ENCODE results near the gene SLCO2B1.

SLCO2B1 gene

GRCh38 chr11:75162954-75163353, 12.0 kb downstream of the SLCO2B1 start:
- no peak for DNase-seq

- no peak for DNase-seq
These were observed 13.3 kb downstream of the SLCO2B1 start for GRCh38 chr11:75163921-75164849.

DNA sequence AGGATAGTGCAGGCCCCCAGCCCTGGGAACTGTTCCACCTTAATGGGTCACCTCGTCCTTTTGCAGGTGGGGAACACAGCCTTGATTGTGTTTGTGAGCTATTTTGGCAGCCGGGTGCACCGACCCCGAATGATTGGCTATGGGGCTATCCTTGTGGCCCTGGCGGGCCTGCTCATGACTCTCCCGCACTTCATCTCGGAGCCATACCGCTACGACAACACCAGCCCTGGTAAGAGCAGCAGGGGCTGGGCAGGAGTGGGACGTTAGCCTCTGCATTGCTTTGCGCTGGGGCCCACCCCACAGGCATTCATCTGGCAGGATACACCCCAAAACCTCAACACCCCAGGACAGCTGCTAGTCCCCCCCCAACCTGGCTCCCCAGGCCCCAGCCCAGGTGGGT, 14.8 kb downstream of the SLCO2B1 start:
- no peak for DNase-seq

- DNase-seq: no peak
These were observed 15.9 kb downstream of the SLCO2B1 start for GRCh38 chr11:75166791-75167190.

GRCh38 chr11:75167617-75168016, 16.7 kb downstream of the SLCO2B1 start:
- no peak for DNase-seq

GRCh38 chr11:75169101-75169885, 18.4 kb downstream of the SLCO2B1 start:
- DNase-seq: no peak

DNA sequence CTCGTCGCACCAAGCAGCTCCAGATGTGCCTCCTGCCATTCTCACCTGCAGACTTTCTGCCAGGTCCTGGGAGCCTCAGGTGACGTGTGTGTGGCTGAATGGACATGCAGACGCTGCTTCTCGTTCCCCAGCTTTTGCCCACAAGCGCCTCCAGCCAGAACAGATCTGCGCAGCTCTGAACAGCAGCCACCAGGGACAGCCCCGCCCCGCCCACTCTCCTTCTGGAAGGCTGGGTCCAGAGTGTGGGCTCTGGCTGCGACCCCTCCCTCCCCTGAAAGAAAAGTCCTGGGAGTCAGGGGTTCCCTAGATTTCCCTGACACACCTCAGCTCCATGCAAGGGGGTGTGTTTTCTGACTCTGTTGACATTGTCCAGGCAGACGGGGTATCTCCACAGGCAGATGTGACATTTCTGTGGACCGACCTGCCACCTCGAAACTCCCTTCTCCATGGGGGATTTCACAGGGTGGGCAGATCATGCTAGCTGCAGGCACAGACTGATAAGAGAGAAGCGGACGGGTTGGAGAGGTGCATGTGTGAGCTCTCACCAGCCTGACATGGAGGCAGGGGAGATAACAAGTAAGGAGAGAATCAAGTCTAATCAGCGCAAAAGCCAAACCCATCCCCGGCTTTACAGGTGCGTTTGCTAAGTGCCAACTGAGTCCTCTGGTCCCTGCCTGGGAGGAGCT, 19.8 kb downstream of the SLCO2B1 start:
- DNase-seq: no peak

DNA sequence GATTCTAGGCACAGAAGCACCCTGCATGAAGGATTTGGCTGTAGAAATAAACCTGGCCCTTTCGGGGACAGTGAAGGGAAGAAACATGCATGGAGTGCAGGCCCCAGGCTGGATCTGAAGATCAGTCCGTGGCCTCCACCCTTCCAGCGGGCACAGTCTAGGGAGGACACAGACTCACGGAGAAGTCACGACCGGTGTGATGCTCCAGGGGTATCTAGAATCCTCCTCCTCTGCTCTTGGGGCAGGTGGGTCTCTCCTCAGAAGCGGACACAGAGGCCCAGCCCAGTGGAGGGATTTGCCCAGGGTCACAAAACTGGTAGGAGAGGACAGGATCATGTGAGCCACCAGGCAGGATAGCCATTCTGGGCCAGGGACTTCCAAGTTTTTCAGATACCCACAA, 22.4 kb downstream of the SLCO2B1 start:
- no peak for DNase-seq

- peak; percentile 62 for DNase-seq
These were observed 24.0 kb downstream of the SLCO2B1 start for GRCh38 chr11:75174781-75175370.

DNA sequence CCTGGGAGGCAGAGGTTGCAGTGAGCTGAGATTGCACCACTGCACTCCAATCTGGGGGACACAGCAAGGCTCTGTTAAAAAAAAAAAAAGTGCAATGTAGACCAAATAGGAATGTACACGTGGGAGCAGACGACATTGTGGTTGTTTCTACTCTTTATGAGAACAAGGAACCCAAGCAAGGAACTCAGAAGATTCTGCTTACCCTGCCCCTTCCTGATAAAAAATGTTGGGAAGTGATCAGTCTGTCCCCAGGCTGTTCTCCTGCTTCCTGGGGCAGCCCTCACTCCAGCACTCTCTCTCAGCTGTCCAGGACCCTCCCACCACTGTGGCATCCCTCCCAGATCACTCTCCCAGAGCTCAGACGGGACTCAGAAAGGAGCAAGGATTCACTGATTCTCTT, 31.8 kb downstream of the SLCO2B1 start:
- no peak for DNase-seq

- DNase-seq: no peak
These were observed 33.1 kb downstream of the SLCO2B1 start for GRCh38 chr11:75184051-75184450.

- DNase-seq: no peak
These were observed 34.0 kb downstream of the SLCO2B1 start for GRCh38 chr11:75184757-75185425.

- no peak for DNase-seq
These were observed 35.0 kb downstream of the SLCO2B1 start for GRCh38 chr11:75185866-75186265.

- no peak for DNase-seq
These were observed 36.1 kb downstream of the SLCO2B1 start for GRCh38 chr11:75186999-75187398.

DNA sequence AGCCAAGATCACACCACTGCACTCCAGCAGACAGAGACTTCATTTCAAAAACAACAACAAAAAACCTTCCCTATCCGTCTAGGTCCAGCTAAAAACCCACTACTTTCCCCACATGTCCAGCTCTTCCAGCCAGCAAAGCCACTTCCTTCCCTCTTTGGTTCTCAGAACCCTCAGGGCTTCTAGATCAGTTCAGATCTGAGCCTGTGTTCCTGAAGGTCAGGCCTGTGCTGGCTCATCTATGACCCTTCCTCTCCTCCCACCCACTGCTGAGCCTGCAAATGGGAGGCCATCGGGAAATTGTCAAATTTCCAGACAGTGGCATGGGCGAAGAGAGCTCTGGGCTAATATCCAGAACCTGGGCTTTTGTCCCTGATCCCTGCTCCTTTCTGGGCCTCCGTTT, 37.8 kb downstream of the SLCO2B1 start:
- DNase-seq: no peak

DNA sequence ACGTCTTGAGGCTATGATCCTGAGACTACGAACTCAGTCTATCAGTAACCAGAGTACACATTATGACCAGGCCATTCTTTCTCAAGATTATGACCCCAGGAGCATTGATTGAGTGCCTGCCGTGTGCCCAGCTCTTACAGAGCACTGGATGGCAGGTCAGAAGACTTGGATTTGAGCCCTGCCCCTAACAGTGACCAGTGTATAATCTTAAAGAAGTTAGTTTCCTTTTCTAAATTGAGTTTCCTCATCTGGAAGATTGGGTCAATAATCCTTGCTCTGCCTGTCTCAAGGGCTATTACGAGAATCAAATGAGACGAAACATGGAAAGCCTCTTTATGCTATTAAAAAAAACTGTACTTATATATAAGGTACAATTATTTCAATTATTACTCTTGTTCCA, 38.2 kb downstream of the SLCO2B1 start:
- DNase-seq: no peak

DNA sequence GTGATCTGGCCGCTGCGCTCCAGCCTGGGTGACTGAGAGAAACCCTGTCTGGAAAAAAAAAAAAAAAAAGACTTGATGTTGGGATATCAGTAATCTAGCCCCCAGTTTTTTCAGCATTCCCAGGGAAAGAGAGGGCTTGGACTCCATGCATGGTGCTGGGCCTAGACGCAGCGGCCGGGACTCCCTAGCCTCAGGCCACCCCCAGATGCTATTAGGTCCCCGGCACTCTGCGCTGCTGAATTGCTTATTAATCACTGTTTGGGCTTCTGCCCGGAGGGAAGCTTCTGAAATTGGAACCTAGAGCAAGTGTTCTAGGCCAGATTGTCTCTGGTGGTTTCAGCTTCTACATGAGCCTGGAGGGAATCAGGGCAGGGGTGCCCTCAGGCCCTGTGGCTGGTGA, 39.0 kb downstream of the SLCO2B1 start:
- no peak for DNase-seq

GRCh38 chr11:75190652-75191329, 39.9 kb downstream of the SLCO2B1 start:
- DNase-seq: no peak

- DNase-seq: no peak
These were observed 40.4 kb downstream of the SLCO2B1 start for GRCh38 chr11:75191330-75191717.

DNA sequence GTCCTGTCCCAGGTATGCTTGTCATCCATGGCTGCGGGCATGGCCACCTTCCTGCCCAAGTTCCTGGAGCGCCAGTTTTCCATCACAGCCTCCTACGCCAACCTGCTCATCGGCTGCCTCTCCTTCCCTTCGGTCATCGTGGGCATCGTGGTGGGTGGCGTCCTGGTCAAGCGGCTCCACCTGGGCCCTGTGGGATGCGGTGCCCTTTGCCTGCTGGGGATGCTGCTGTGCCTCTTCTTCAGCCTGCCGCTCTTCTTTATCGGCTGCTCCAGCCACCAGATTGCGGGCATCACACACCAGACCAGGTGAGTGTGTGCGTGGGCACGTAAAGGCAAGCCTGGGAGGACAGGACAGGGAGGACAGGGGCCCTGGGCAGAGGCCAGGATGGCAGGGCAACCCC, 42.4 kb downstream of the SLCO2B1 start:
- DNase-seq: no peak

GRCh38 chr11:75193711-75194110, 42.8 kb downstream of the SLCO2B1 start:
- no peak for DNase-seq

DNA sequence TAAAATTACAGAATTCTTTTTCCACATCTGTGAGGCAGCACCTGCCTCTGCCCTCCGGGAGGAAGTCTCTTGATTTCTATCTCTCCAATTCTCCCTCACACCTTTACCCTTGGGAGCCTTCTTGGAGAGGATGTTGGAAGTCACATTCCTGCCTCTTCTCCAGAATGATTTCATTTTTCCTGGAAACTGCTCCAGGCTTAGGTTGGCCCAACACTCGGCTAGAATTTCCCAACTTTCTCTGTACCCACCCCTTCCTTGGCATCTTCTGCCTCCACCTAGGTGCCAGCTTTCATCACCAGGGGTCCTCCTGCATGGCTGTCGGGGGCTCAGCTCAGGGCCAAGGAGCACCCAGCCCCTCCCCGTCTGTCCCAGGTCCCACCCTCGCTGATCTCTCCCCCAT, 43.2 kb downstream of the SLCO2B1 start:
- no peak for DNase-seq
